A549 (cell line): ENCODE measurements around the gene FCER1G.

Experiments used
- MYC ChIP-seq: IDR thresholded peaks from 2 replicates; pipeline ENCODE4 v1.6.1; 2012; ENCODE audit warnings: mild to moderate bottlenecking, inconsistent platforms, low read length, improper control_type of control experiment, borderline replicate concordance
- NFE2L2 ChIP-seq: fragments of 150-350 bp; conservative IDR thresholded peaks from 2 replicates; pipeline ENCODE4 v1.6.1; 2014; ENCODE audit warnings: low read length
- POLR2A ChIP-seq: IDR thresholded peaks from 2 replicates; pipeline ENCODE4 v1.6.1; 2012; ENCODE audit warnings: mild to moderate bottlenecking, low read length
- TF ChIP-seq, protein P1 (sequence below): fragments of >200 bp; sonication (Bioruptor Twin); formaldehyde crosslinking; IDR thresholded peaks from 3 replicates; pipeline ENCODE4 v1.5.1; 2016

DNA sequence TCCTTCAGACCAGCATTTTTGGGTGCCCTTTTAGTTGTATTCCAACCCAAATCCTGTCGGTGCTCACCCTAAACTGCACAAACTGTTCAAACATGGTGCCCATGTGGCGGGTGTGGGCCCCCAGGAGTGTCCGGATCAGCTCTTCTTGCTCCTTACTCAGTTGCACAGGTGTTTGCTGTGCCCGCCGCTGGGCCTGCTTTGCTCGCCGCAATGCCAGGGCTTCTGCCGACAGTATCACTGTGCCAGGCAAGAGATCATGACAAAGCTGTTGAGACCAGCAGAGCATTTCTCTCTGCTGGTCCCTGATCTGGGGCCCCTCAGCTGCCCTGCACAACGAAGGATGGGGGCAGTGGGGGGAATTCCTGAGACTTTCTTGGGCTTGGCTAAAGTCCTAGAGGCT, 18.0 kb downstream of the FCER1G start:
- TF ChIP-seq POLR2A (no peak), NFE2L2 (no peak), MYC (no peak)
- TF ChIP-seq, protein P1, sequence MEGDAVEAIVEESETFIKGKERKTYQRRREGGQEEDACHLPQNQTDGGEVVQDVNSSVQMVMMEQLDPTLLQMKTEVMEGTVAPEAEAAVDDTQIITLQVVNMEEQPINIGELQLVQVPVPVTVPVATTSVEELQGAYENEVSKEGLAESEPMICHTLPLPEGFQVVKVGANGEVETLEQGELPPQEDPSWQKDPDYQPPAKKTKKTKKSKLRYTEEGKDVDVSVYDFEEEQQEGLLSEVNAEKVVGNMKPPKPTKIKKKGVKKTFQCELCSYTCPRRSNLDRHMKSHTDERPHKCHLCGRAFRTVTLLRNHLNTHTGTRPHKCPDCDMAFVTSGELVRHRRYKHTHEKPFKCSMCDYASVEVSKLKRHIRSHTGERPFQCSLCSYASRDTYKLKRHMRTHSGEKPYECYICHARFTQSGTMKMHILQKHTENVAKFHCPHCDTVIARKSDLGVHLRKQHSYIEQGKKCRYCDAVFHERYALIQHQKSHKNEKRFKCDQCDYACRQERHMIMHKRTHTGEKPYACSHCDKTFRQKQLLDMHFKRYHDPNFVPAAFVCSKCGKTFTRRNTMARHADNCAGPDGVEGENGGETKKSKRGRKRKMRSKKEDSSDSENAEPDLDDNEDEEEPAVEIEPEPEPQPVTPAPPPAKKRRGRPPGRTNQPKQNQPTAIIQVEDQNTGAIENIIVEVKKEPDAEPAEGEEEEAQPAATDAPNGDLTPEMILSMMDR, result no peak
